ENCODE results near the gene KCNQ4.

- TF ChIP-seq CTCF (IDR thresholded peaks at IDR 0.05): no peak
- no peak for TF ChIP-seq POLR2A (IDR thresholded peaks at IDR 0.05)
Observed at GRCh38 chr1:40786171-40786994, 2.8 kb downstream of the KCNQ4 start.
